Panc1 (cell line): Measurements from ENCODE around the gene LCE4A. TPM values are rescaled to one million over a fixed set of nuclear protein-coding genes. Genes with fewer than 3 reads are reported as not detected.

Experiments used
- ATAC-seq: fragments of 200-7000 bp; cut with Tn5 transposase; 2 replicates; pipeline ENCODE4 v1.9.1; 2020; ENCODE audit warnings: mild to moderate bottlenecking, moderate library complexity
- BruUV-seq: library from RNA; stranded (reverse); fragments of 400-500 nt; replicated peaks from 2 replicates; lab custom pipeline; 2021; lab: Mats Ljungman, UMichigan
- CTCF ChIA-PET: fragments of 300-600 bp; sonication (Branson Sonifier 250); formaldehyde crosslinking; loops from one replicate; lab custom pipeline; 2022; ENCODE audit warnings: antibody characterized with exemption; lab: Charles Lee
- POLR2A ChIA-PET: fragments of 300-600 bp; sonication (Branson Sonifier 250); formaldehyde crosslinking; loops from one replicate; lab custom pipeline; 2022; ENCODE audit warnings: antibody characterized with exemption; lab: Charles Lee
- DNase-seq: peaks from one replicate; pipeline ENCODE4 v3.0.0-alpha.2; 2010; ENCODE audit warnings: low read depth, low spot score
- H3K27ac ChIP-seq: 2 replicates; pipeline ENCODE4 v1.5.1; 2011; ENCODE audit warnings: mild to moderate bottlenecking, low read length, inconsistent platforms
- H3K27me3 ChIP-seq: fragments of 200-500 bp; sonication (Bioruptor generic); 2 replicates; pipeline ENCODE4 v1.6.0; 2014; ENCODE audit warnings: low read length, inconsistent platforms; ENCODE audit not compliant: control insufficient read depth, insufficient read depth
- H3K36me3 ChIP-seq: fragments of 200-500 bp; sonication (Bioruptor generic); 2 replicates; pipeline ENCODE4 v1.5.1; 2014; ENCODE audit warnings: inconsistent platforms, mild to moderate bottlenecking, low read length, moderate library complexity; ENCODE audit not compliant: control insufficient read depth, insufficient read depth
- H3K4me1 ChIP-seq: 2 replicates; pipeline ENCODE4 v1.5.1; 2011; ENCODE audit warnings: inconsistent platforms, mild to moderate bottlenecking, low read length, moderate library complexity; ENCODE audit not compliant: control insufficient read depth, insufficient read depth
- H3K4me3 ChIP-seq, 2 experiments: 2 replicates each; pipeline ENCODE4 v1.5.1; 2011 to 2012; ENCODE audit warnings: low read depth in 2 of 2, low read length in 2 of 2, mild to moderate bottlenecking in 2 of 2, inconsistent platforms in 1 of 2, moderate library complexity in 1 of 2
- H3K9me3 ChIP-seq: fragments of 200-500 bp; sonication (Bioruptor generic); 2 replicates; pipeline ENCODE4 v1.5.1; 2014; ENCODE audit warnings: low read depth, mild to moderate bottlenecking, inconsistent platforms, low read length, moderate library complexity; ENCODE audit not compliant: control insufficient read depth, insufficient read depth
- CTCF ChIP-seq: fragments of 450-650 bp; IDR thresholded peaks from 2 replicates; pipeline ENCODE4 v1.5.1; 2017; ENCODE audit warnings: mild to moderate bottlenecking
- POLR2AphosphoS5 ChIP-seq: IDR thresholded peaks from 2 replicates; pipeline ENCODE4 v1.6.1; 2012; ENCODE audit warnings: mild to moderate bottlenecking, low read depth, low read length, moderate library complexity
- REST ChIP-seq, 2 experiments: IDR thresholded peaks; 2 replicates each; pipeline ENCODE4 v1.6.1; 2011 to 2012; ENCODE audit warnings: low read depth in 2 of 2, control low read depth in 1 of 2, low read length in 1 of 2, mild to moderate bottlenecking in 1 of 2, moderate library complexity in 1 of 2; ENCODE audit not compliant: insufficient read depth in 1 of 2
- SIN3A ChIP-seq: IDR thresholded peaks from 2 replicates; pipeline ENCODE4 v1.6.1; 2012; ENCODE audit warnings: low read depth, mild to moderate bottlenecking, low read length, moderate library complexity, borderline replicate concordance; ENCODE audit not compliant: insufficient read depth
- TCF7L2 ChIP-seq: IDR thresholded peaks from 2 replicates; pipeline ENCODE4 v1.6.1; 2011; ENCODE audit warnings: mild to moderate bottlenecking, low read depth, low read length, inconsistent platforms
- in situ Hi-C: cut with HindIII; loops from 2 replicates; pipeline ENCODE4 v1.10.0; 2016; ENCODE audit warnings: low sequenced_read_pairs, low pct_unique_long_range_greater_than_20kb
- intact Hi-C: fragments of 100-400 bp; cut with micrococcal nuclease; formaldehyde crosslinking; loops from one replicate; pipeline ENCODE4 v1.10.0; 2022; ENCODE audit not compliant: unreplicated experiment
- total RNA-seq: library from RNA; stranded (reverse); gene quantifications from one replicate; pipeline ENCODE4 v1.2.1, GENCODE V29; 2021; ENCODE audit not compliant: unreplicated experiment

The LCE4A gene
- total RNA-seq, 1 experiment from 2014 or later: not detected

GRCh38 chr1:152753586-152753985, 45.6 kb downstream of the LCE4A start:
- DNase-seq (no peak), ATAC-seq (no peak)
- CTCF ChIA-PET: no interaction called here
- no peaks in the 10 kb centered on the region for H3K36me3 ChIP-seq
- no TSS peak for BruUV-seq
- H3K4me3 ChIP-seq: no peak overlapping the region
- TF ChIP-seq TCF7L2: no peak
- TF ChIP-seq CTCF: no peak
- intact Hi-C loops: no loop called here
- no peaks in the 10 kb centered on the region for H3K4me1 ChIP-seq
- H3K9me3 ChIP-seq: no peaks in the 10 kb centered on the region
- no peaks in the 10 kb centered on the region; the same call in 1 of the 2 replicates for H3K27me3 ChIP-seq
- POLR2A ChIA-PET: no interaction called here
- in situ Hi-C loops: no loop called here
- no peak overlapping the region for H3K27ac ChIP-seq

GRCh38 chr1:152756872-152757271, 48.9 kb downstream of the LCE4A start:
- intact Hi-C loops: no loop called here
- ATAC-seq (no peak), DNase-seq (no peak)
- in situ Hi-C loops: no loop called here
- Histone ChIP-seq H3K4me3 (no peak overlapping the region), H3K27ac (no peak overlapping the region), H3K9me3 (no peaks in the 10 kb centered on the region), H3K27me3 (no peaks in the 10 kb centered on the region), H3K4me1 (no peaks in the 10 kb centered on the region), H3K36me3 (no peaks in the 10 kb centered on the region)
- TF ChIP-seq POLR2AphosphoS5 (no peak), TCF7L2 (no peak), CTCF (no peak), SIN3A (no peak), REST (IDR thresholded peaks at IDR 0.05; ENCODE audit: insufficient read depth in 1 of 2, low read depth in 2 of 2, low read length in 1 of 2) (no peak)
- ChIA-PET CTCF (no interaction called here), POLR2A (interaction anchor here (0.6 kb wide), 1 partner anchor 1607 kb away, joined by 5 read pairs; no protein-coding TSS in a partner anchor)
- no TSS peak for BruUV-seq

GRCh38 chr1:152757747-152758146, 49.8 kb downstream of the LCE4A start, which contains the start of gene KPRP:
TSS of gene KPRP (plus strand) at chr1:152758025. CDS start at chr1:152759589, 1,564 bp downstream.
- Histone ChIP-seq H3K4me1 (no peaks in the 10 kb centered on the region), H3K27ac (no peak within 1 kb of the TSS), H3K36me3 (no peaks in the 10 kb centered on the region), H3K4me3 (no peak within 1 kb of the TSS), H3K9me3 (no peaks in the 10 kb centered on the region), H3K27me3 (no peaks in the 10 kb centered on the region)
- no TSS peak for BruUV-seq
- in situ Hi-C loops (no loop called here), intact Hi-C loops (no loop called here)
- ChIA-PET POLR2A (no interaction called here), CTCF (no interaction called here)
- ATAC-seq (no peak), DNase-seq (no peak)
- no peak for TF ChIP-seq SIN3A
- TF ChIP-seq POLR2AphosphoS5: no peak
- TF ChIP-seq CTCF: no peak
